HG02623 (cell line): ENCODE data around the gene STARD13.

Source experiments
- ATAC-seq: cut with Tn5 transposase; IDR thresholded peaks from one replicate; pipeline ENCODE4 v1.9.1; 2021; ENCODE audit warnings: moderate library complexity; ENCODE audit not compliant: unreplicated experiment

STARD13 gene

DNA sequence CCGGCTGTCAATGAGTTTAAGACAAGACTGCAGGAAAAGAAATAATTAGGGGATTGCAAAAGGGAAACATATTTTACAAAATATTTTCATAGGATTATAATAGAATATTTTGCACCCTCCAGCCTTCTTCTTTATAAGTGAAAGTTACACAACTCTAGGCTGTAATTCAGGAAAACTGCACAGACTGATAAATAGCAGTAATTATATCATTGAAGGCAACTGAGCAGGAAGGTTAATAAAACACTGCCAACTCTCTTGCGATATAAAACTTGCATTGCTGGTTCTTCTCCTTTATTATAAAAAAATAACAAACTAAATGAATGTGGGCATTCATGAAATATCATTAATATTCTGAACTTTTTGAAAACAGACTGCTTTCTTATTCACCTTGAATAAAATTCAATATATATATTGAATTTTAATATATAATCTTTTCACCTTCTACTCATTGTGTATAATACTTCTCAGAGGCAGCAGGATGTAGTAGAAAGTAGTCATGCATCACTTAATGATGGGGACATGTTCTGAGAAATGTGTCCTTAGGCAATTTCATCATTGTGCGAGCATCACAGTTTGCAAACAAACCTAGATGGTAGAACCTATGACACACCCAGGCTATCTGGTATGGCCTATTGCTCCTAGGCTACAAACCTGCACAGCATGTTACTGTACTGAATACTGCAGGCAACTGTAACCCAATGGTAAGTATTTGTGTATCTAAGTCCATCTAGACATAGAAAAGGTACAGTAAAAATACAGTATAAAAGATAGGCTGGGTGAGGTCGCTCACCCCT is 24.9 kb upstream of the STARD13 start:
- no peak for ATAC-seq

- no peak for ATAC-seq
Observed at GRCh38 chr13:33308863-33309262, 23.3 kb upstream of the STARD13 start.

DNA sequence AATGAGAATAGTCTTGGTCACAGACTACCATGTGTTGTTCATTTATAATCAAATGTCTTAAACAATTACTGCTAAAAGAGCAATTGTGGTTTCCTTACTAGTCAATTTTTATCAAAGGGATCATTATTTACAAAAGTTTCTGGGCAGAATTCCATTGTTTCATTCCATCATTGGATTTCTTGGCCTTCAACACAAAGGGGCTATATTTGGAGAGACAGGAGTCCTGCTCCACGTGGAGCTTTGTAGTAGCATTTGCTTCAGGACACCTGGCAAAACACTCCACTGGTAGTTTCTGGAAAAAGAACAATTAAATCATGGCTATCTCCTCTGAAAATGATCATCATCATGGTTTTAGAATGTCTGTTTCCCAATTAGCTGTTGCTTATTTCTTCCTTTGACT is 22.3 kb upstream of the STARD13 start:
- ATAC-seq = no peak

DNA sequence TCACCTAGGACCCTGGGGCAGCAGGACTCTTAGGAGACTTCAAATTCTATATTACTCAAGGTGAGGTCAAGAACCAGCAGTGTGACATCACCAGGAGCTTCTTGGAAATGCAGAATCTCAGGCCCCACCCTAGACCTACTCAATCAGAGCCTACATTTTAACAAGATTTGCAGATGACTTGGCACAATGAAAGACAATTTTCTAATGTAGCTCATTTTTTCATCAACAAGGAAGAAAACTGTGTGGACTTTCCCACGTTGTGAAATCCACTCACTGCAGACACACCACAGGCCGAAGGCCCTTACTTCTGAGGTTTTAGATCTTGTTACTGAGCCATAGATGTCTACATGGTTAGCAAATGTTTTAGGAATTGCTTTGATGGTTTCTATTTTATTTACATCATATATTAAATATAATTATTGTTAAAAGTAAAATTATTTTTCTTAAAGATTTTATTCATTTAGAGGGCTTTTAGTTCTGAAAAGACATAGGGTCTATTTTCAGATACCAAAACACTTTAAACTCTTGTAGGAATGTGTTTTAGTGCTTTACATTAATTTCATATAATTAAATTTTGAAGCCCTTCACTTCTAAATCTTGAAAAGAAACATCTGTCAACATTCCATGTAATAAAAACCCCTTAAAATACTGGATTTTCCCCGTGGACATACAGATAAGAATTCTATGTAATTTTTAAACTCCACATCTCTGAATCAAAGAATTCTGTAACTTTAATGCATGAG is 18.5 kb upstream of the STARD13 start:
- no peak for ATAC-seq

GRCh38 chr13:33299626-33300025 is 14.1 kb upstream of the STARD13 start:
- ATAC-seq = no peak

DNA sequence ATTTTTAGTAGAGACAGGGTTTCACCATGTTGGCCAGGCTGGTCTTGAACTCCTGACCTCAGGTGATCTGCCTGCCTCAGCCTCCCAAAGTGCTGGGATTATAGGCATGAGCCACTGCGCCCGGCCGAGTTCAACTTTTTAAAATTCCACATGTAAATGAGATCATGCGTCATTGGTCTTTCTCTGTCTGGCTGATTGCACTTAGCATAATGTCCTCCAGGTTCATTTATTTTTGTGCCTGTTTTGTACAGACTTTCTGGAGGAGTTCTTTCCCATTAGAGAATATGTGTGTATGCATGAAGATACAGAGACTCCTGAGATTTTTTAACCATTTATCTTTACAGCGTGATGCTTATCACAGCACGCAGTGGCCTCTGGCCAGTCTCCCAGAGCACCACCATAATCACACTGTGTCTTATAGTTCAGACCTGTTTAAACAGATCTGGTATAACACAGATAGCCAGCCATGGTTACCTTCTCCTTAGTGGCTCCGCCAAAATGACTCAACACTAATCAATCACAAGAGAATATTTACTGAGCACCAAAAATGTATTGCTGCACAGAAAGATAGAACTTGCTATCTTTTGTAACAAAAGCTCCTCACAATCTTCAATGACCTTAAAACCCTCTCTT is 11.4 kb upstream of the STARD13 start:
- no peak for ATAC-seq

- ATAC-seq = no peak
Observed at GRCh38 chr13:33292712-33293111, 7.2 kb upstream of the STARD13 start.

- ATAC-seq = no peak
Observed at GRCh38 chr13:33290421-33290965, 4.9 kb upstream of the STARD13 start.

DNA sequence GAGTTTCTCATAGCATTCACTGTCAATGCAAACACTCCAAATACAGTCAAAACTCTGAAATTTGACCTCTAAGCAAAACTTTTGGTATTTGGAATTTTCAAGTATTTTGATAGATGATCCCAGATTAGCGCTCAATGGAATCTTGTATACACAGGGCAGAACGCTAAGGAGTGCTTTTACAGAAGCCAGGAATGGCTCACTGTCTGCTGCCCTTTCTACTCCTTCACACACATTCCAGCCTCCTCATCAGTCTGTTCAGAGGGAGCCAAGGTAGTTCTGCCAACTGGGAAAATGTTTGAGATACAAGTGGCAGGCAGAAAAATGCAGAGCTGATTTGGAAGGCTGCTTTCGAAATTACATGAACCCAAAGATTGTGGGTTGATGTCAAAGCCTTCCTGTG is 4.4 kb upstream of the STARD13 start:
- no peak for ATAC-seq

GRCh38 chr13:33287142-33287882 is 1.8 kb upstream of the STARD13 start:
- no peak for ATAC-seq

DNA sequence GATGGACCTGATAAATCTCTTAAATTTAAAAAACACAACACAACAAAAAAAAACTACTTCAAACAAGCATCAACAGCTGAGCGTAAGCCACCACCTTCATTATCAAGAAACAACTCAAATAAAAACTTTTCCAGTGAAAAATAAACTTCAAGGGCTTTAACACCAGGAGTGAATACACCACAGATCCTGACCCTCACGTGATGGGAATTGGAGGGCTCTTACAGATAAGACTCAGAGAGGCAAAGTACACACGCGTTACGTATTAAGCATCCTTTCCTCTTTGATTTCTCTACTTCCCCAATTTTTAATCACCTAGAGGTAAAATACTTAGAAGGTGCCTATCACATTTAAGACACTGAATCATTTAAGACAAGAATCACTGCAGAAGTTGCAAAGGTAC is 573 bp upstream of the STARD13 start:
- ATAC-seq = no peak

DNA sequence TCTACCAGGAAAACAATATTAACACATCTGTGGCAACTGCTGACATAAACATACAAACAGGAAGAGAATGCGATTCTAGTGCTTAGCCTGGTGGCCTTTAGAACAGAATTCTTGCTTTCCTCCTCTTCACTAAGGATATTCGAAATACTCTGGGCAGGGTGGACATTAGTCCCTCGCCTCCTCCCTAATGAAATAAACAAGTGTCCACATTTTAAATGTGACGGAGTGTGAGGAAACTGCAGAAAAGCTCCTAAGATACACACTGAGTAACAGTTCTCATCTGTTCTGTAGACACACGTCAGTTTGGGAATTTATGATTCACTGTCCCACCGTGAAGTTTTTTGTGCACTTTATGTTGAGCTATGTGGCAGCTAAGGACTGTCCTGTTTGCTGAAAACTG is 639 bp downstream of the STARD13 start:
- peak; percentile 11 for ATAC-seq

- no peak for ATAC-seq
Observed at GRCh38 chr13:33284031-33284430, 1.5 kb downstream of the STARD13 start.

DNA sequence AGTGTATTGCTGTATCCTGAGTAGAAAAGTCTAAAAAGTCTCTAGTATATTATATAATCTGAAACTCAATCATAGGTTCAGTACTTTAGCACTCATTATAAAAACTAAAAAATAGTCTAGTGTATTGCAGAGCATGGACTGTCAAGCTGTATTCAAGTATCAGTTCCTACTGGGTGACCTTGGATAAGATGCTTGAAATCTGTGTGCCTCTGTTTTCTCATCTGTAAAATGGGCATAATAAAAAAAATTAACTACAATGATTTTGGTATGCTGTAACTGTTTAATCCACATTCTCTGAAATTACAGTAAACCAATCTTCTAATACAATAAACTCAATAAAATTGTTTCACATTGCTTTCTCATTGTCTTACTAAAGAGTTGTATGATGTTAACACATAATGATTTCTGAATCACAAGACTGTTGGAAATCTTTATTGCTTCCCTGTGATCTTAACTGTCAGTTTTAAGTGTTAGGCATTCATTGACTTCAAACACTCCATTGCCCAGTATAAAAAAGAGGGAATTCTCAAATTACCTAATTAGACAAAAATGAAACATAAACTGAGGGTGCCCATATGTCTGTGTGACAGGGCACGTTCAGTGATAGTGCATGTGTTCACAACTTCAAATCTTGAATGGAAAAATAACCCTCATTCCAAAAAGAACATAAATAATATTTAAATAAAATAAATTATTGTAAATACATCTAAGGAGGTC is 2.2 kb downstream of the STARD13 start:
- ATAC-seq = no peak

DNA sequence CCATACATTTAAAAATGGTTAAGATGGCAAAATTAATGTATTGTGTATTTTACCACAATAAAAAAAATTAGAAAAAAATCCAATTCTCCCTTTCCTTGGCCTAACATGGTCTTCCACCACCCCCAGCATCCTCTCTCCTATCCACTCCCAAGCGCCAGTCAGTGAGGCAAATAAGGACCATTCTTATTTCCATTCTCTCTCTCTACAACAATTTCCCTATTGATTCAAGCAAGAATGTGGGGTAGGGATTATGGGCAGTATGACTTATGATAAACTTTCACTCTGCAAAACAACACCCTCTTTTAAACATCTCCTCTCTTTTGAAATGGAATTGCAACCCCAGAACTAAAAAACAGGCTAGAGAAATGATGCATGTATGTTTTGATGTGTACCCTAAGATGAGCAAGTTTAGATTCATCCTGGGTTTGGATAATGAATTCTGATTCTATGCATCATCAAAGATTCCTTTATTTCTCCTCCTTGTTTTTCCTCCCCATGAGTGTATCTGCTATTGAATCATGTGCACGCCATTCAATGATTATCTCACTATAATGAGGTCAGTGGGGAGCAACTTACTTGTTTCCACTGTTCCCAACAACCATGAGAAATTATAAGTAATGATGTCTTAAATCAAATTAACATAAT is 3.5 kb downstream of the STARD13 start:
- no peak for ATAC-seq

DNA sequence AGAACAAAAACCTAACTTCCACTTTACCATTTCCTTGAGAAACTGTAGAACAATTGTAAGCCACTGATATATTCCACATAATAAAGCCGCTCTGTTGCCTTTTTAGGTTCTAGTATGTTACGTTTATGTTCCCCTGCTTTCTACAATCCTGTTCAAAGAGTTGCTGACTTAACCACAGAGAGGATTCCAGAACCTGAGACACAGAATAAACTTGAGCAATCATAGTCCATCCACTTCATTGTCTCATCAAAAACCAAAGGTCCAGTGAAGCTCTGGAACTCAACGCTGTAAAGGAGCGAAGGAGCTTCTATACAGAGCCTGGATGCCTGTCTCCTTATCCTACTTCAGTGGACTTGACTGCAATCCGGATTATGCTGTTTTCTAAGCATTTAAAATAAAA is 4.6 kb downstream of the STARD13 start:
- no peak for ATAC-seq

DNA sequence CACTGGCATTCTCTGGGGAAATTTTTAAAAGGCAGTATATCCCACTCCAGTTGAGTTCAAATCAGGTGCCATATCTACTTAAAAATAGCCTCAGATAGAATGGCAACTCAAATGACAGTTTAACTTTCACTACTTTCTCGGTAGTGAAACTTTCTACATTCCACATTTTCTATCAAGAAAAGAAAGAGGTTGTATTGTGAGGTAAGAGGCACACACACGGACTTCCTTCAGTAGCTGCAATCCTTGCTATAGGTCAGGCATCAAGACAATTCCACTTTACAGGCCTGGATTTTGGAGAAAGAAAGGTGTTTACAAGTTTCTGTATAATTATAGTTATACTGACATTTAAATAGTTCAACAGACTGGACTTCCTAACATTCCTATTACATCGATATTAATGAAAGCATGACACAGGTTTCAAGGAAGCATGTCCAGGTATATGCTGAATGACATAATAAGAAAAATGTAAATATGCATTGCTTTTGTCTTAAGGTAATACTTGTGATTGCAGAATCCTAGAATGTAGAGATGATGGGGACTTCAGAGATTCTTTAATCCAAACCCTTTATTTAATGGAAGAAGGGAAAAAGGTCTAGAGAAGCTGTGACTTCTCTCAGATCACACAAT is 5.2 kb downstream of the STARD13 start:
- ATAC-seq = no peak

DNA sequence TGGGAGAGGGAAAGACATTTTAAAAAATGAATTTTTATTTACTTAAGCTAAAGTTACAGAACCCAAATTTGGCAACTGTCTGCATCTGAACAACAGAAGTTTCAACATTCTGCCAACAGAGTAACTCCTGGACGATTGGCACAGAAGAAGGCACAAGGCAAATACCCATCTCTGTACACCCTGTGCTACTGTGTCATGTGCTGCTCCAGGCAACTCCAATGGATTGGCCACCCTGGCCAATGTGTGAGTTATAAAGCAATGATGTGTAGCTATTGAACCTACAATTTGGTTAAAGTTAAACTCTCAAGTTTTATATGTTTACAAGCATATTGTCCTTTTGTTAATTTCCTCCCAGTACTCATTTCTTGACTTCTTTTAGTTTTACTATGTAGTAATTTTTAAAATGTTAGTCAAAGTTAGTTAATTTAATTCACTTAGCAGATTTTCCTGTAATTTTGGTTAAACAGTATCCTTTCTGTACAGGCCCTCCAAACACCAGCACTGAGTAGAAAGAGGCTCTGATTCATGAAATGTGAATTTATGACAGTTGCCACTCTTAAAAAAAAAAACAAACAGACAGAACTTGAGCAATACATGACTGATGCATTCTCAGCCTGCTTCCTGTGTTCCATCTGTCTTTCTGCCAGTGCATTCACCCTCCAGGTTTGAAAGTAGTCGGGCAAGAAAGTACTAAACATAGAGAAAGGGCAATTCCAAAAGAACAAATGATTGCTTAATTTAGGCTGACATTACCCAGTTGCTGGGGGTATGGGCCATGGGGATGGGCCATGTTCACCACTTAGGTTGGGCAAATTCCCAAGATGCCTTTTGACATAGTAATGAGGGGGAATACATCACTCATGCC is 5.9 kb downstream of the STARD13 start:
- ATAC-seq = no peak
